Gastrocnemius medialis (tissue), 4 donors: ENCODE data around the gene TMEM108. TPM values are rescaled to one million over a fixed set of nuclear protein-coding genes. Genes with fewer than 3 reads are reported as not detected.

ENCODE experiments used
- ATAC-seq, 2 donors: fragments of 150-250 bp; one replicate each; pipeline ENCODE4 v1.9.1; 2016
- DNase-seq, 2 donors: peaks; one replicate each; pipeline ENCODE4 v3.0.0-alpha.2; 2019
- H3K27ac ChIP-seq, 4 donors: fragments of 200-600 bp; sonication (generic); 1 replicate in 1 of 4; 2 replicates in 3 of 4; pipeline ENCODE4 v1.5.1; 2016 to 2018; ENCODE audit warnings: mild to moderate bottlenecking in 2 of 4, moderate library complexity in 1 of 4
- H3K27me3 ChIP-seq, 3 donors: fragments of 200-600 bp; sonication (generic) in 2 of 3; 1 replicate in 1 of 3; 2 replicates in 2 of 3; pipeline versions ENCODE4 v1.5.1 to v1.6.0; 2016 to 2019; ENCODE audit warnings: mild to moderate bottlenecking in 1 of 3, moderate library complexity in 1 of 3
- H3K36me3 ChIP-seq, 2 donors: fragments of 200-600 bp; sonication (generic) in 1 of 2; one replicate each; pipeline ENCODE4 v1.5.1; 2017 to 2018
- H3K4me1 ChIP-seq, 2 donors: fragments of 200-600 bp; sonication (generic) in 1 of 2; one replicate each; pipeline ENCODE4 v1.5.1; 2016 to 2017; ENCODE audit warnings: mild to moderate bottlenecking in 2 of 2
- H3K4me3 ChIP-seq, 4 donors: fragments of 200-600 bp; sonication (generic) in 3 of 4; 1 replicate in 1 of 4; 2 replicates in 3 of 4; pipeline ENCODE4 v1.5.1; 2016 to 2019; ENCODE audit warnings: mild to moderate bottlenecking in 2 of 4
- H3K9me3 ChIP-seq, 3 donors: fragments of 200-600 bp; sonication (generic) in 2 of 3; 1 replicate in 1 of 3; 2 replicates in 2 of 3; pipeline ENCODE4 v1.5.1; 2016 to 2019
- POLR2A ChIP-seq, 2 donors: fragments of 450-650 bp; IDR thresholded peaks; one replicate each; pipeline ENCODE4 v1.6.1; 2017; ENCODE audit warnings: antibody characterized with exemption in 2 of 2, mild to moderate bottlenecking in 2 of 2, moderate library complexity in 2 of 2
- in situ Hi-C, 4 donors: fragments of 200-750 bp; cut with MboI; loops; one replicate each; pipeline versions ENCODE4 v1.15.0 to v1.8.0; 2017; ENCODE audit warnings: low sequenced_read_pairs in 4 of 4
- intact Hi-C: fragments of 100-400 bp; cut with DNase I; formaldehyde crosslinking; loops from one replicate; pipeline ENCODE4 v1.15.1; 2023; ENCODE audit warnings: low total_unique reads
- total RNA-seq, 4 donors: library from RNA; depleted of rRNA; stranded (reverse); fragments of >200 nt; gene quantifications; one replicate each; pipeline versions ENCODE4 v1.1.0 to v1.2.3, GENCODE V29; 2016
- TF ChIP-seq, protein P1 (sequence below), 5 experiments: fragments of 450-650 bp in 3 of 5; fragments of 200-600 bp in 2 of 5; sonication (generic) in 2 of 5; IDR thresholded peaks in 4 of 5; conservative IDR thresholded peaks in 1 of 5; 1 replicate in 4 of 5; 2 replicates in 1 of 5; pipeline ENCODE4 v1.5.1; 2016 to 2019; ENCODE audit warnings: antibody characterized with exemption in 5 of 5, mild to moderate bottlenecking in 3 of 5, moderate library complexity in 3 of 5

Gene TMEM108
- total RNA-seq, 4 donors from 2014 or later = 1.1 to 3.7 (median 2.4) TPM

DNA sequence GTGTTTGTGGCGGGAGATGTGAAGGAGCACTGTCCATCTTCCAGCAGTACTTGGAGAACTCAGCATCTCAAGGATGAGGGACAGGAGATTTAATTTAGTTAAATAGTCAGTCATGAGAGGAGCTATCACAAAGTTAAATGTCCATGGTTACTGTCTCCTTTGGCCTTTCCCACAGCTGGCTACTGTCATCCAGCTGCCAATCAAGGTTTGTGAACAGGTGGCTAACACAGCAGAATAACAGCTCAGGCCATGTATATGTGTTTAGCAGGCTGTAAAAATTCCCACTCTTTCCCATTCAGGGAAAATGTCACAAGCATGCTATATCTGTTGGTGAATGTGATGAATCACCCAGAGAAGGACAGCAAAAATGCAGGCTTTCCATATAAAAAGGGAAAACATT is 120.5 kb downstream of the TMEM108 start:
- DNase-seq = no peak
- no peak for ATAC-seq
- no peaks in the 10 kb centered on the region for H3K36me3 ChIP-seq
- TF ChIP-seq, protein P1, sequence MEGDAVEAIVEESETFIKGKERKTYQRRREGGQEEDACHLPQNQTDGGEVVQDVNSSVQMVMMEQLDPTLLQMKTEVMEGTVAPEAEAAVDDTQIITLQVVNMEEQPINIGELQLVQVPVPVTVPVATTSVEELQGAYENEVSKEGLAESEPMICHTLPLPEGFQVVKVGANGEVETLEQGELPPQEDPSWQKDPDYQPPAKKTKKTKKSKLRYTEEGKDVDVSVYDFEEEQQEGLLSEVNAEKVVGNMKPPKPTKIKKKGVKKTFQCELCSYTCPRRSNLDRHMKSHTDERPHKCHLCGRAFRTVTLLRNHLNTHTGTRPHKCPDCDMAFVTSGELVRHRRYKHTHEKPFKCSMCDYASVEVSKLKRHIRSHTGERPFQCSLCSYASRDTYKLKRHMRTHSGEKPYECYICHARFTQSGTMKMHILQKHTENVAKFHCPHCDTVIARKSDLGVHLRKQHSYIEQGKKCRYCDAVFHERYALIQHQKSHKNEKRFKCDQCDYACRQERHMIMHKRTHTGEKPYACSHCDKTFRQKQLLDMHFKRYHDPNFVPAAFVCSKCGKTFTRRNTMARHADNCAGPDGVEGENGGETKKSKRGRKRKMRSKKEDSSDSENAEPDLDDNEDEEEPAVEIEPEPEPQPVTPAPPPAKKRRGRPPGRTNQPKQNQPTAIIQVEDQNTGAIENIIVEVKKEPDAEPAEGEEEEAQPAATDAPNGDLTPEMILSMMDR (IDR thresholded peaks at IDR 0.05 in 4 of 5, conservative IDR thresholded peaks at IDR 0.05 in 1 of 5) = no peak
- no peak for TF ChIP-seq POLR2A (IDR thresholded peaks at IDR 0.05)
- no peak overlapping the region for H3K4me3 ChIP-seq
- no peak overlapping the region for H3K27ac ChIP-seq
- intact Hi-C loops = no loop called here
- in situ Hi-C loops = no loop called here
- H3K9me3 ChIP-seq = no peaks in the 10 kb centered on the region
- H3K27me3 ChIP-seq = no peaks in the 10 kb centered on the region
- peaks cover 0 to 7% of the 10 kb centered on the region in 2 donors for H3K4me1 ChIP-seq

DNA sequence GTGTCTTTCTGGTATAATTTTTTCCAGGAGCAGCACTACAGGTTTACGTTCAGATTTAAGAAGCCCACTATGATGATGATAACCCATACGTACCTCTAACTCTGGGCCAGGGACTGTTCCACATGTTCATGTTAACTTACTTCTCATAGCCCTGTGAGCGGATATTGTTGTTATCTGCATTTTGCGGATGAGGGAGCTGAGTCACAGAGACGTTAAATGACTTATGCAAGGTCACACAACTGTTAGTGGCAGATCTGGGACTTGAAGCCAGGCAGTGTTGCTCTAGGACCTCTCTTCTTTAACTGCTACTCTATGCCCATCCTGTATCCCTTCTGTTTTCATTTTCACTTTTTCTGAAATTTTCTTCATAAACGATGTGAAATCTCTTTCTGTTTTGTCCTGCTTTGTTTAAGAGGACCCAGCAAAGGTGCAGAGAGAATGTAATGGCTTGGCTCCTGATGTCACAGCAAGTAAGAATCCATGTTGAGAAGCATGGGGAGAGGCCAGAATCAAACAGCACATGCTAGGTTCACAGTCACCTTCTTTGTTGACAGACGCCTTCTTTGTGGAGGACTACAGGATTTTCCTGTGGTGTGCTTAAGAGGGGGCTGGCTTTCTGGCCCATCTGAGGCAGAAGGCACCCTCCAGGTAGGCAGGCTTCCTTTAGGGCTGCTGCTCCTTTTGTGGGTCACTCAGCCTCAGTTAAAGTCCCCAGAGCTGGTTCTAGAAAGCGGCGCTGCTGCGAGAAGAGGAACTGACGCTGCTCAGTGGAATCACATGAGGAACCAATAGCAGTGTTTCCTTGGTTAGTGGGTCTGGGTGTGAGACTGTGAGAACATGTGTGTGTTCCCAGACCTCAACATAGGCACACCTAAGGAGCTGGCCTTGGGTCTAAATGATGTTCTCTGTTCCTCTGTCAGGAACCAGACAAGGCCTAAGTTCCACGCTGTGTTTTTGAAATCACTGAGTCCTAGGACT is 121.6 kb downstream of the TMEM108 start:
- H3K27me3 ChIP-seq = no peaks in the 10 kb centered on the region
- ATAC-seq (no peak), DNase-seq (no peak)
- in situ Hi-C loops (no loop called here), intact Hi-C loops (no loop called here)
- H3K9me3 ChIP-seq = no peaks in the 10 kb centered on the region
- no peak overlapping the region for H3K27ac ChIP-seq
- H3K4me1 ChIP-seq = peaks cover 0 to 7% of the 10 kb centered on the region in 2 donors
- TF ChIP-seq, protein P1 (IDR thresholded peaks at IDR 0.05 in 4 of 5, conservative IDR thresholded peaks at IDR 0.05 in 1 of 5) = no peak
- no peak for TF ChIP-seq POLR2A (IDR thresholded peaks at IDR 0.05)
- no peaks in the 10 kb centered on the region for H3K36me3 ChIP-seq
- no peak overlapping the region for H3K4me3 ChIP-seq

DNA sequence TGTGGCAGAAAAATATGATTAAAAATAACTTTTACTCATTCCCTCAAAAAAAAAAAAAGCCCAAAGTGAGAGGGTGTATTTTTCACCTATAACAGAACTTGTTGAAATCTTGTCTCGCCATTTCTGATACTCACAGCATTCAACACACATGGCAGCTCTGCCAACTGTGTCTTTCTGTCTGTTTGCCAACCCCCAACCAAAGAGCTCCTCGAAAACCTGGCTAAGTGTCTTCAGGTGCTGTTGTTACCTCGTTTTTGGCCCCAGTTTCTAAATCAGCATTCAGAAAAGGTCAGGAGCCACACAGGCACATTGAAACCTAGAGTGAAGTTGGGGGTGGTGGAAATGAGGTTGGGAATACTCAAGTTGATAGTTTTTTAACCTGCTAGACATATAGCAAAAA is 123.5 kb downstream of the TMEM108 start:
- in situ Hi-C loops = no loop called here
- no peak for ATAC-seq
- intact Hi-C loops = no loop called here

DNA sequence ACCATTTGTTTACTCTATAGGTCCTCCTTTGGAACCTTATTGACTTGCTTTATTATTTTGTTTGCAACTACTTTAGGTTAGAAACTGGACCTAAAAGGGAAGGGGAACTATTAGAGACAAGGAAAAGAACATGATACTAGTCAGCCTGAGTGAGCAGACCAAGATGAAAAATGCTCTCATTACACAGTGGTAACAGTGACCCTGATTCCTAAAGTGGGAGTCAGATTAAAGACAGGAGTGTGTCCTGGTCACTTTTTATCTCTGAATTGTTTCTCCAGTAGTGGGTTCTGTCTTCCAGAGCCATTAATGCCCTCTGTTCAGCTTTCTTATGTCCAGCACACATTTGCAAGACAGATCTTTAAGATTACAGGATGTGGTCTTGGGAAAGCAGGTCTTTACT is 124.1 kb downstream of the TMEM108 start:
- intact Hi-C loops = no loop called here
- DNase-seq = no peak

More for the DNA sequence above, 123.5 kb downstream of the TMEM108 start:
- no peaks in the 10 kb centered on the region for H3K9me3 ChIP-seq
- H3K36me3 ChIP-seq = no peaks in the 10 kb centered on the region
- no peak for DNase-seq
- no peak overlapping the region for H3K27ac ChIP-seq
- no peak for TF ChIP-seq POLR2A (IDR thresholded peaks at IDR 0.05)
- TF ChIP-seq, protein P1 (IDR thresholded peaks at IDR 0.05 in 4 of 5, conservative IDR thresholded peaks at IDR 0.05 in 1 of 5) = no peak
- H3K4me1 ChIP-seq = peaks cover 0 to 7% of the 10 kb centered on the region in 2 donors
- H3K27me3 ChIP-seq = no peaks in the 10 kb centered on the region
- no peak overlapping the region for H3K4me3 ChIP-seq

More for the DNA sequence above, 124.1 kb downstream of the TMEM108 start:
- H3K27ac ChIP-seq = no peak overlapping the region
- in situ Hi-C loops = no loop called here
- TF ChIP-seq, protein P1 (IDR thresholded peaks at IDR 0.05 in 4 of 5, conservative IDR thresholded peaks at IDR 0.05 in 1 of 5) = no peak
- no peaks in the 10 kb centered on the region for H3K36me3 ChIP-seq
- no peaks in the 10 kb centered on the region for H3K27me3 ChIP-seq
- H3K4me1 ChIP-seq = peaks cover 0 to 7% of the 10 kb centered on the region in 2 donors
- no peak overlapping the region for H3K4me3 ChIP-seq
- no peaks in the 10 kb centered on the region for H3K9me3 ChIP-seq
- no peak for ATAC-seq
